ENCODE measurements around the gene TTC7B.

TTC7B gene

DNA sequence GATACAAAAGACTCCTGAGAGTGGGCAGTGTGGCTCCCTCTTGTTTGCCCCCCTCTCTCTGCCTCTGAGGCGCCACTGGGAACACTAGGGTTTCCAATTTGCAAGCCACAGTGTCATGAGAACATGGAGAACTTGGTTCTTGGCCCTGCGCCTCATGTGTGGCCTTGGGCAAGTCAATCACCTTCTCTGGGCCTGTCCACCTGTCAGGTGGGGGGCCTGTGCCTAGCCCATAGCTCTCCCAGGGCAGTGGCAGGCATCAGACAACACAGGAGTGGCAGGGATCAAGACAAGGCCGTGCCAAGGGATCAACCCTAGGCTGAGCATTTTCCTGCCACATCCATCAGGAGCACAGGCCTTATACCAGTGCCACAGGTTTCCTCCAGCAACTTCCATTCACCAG is 234.1 kb downstream of the TTC7B start:
- H3K36me3 ChIP-seq (ENCODE audit: insufficient read depth, low read length) = peaks cover 13% of the 10 kb centered on the region
- no peak overlapping the region for H3K27ac ChIP-seq (ENCODE audit: low read depth, low read length)
- H3K4me1 ChIP-seq (ENCODE audit: insufficient read depth, low read length) = peaks cover 15% of the 10 kb centered on the region
- H3K4me3 ChIP-seq (ENCODE audit: low read depth in 1 of 2, low read length in 2 of 2) = no peak overlapping the region
- H3K27me3 ChIP-seq (ENCODE audit: control insufficient read depth in 1 of 2, insufficient read depth in 2 of 2, low read length in 2 of 2) = no peaks in the 10 kb centered on the region
- H3K9ac ChIP-seq (ENCODE audit: low read length) = no peak overlapping the region
- H3K9me3 ChIP-seq (ENCODE audit: low read length) = no peaks in the 10 kb centered on the region

DNA sequence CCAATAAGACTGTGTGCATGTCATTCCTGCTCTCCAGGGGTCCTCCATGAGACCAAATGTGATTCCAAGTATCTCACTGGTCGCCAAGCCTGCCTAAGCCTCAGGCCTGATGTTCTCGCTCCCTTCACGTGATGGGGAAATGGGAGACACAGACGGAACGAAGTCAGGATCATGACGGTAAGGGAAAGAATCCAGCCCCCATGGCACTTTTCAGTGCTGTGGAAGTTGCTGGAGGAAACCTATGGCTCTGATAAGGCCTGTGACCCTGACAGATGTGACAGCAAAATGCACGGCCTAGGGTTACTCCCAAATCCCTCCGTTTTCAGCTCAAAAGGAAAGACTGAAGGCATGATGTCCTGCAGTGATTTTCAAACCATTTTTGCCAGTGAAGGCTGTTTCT is 234.5 kb downstream of the TTC7B start:
- Histone ChIP-seq H3K9me3 (ENCODE audit: low read length) (no peaks in the 10 kb centered on the region), H3K4me3 (ENCODE audit: low read depth in 1 of 2, low read length in 2 of 2) (no peak overlapping the region), H3K27ac (ENCODE audit: low read depth, low read length) (no peak overlapping the region), H3K36me3 (ENCODE audit: insufficient read depth, low read length) (peaks cover 15% of the 10 kb centered on the region), H3K9ac (ENCODE audit: low read length) (no peak overlapping the region), H3K4me1 (ENCODE audit: insufficient read depth, low read length) (peaks cover 15% of the 10 kb centered on the region), H3K27me3 (ENCODE audit: control insufficient read depth in 1 of 2, insufficient read depth in 2 of 2, low read length in 2 of 2) (no peaks in the 10 kb centered on the region)

GRCh38 chr14:90580377-90581335 is 235.6 kb downstream of the TTC7B start:
- H3K27ac ChIP-seq (ENCODE audit: low read depth, low read length) = no peak overlapping the region

GRCh38 chr14:90579816-90580215 is 236.4 kb downstream of the TTC7B start:
- no peak overlapping the region for H3K4me3 ChIP-seq (ENCODE audit: low read depth in 1 of 2, low read length in 2 of 2)
- H3K27ac ChIP-seq (ENCODE audit: low read depth, low read length) = no peak overlapping the region
- no peaks in the 10 kb centered on the region for H3K9me3 ChIP-seq (ENCODE audit: low read length)
- no peaks in the 10 kb centered on the region for H3K27me3 ChIP-seq (ENCODE audit: control insufficient read depth in 1 of 2, insufficient read depth in 2 of 2, low read length in 2 of 2)
- peaks cover 21% of the 10 kb centered on the region for H3K4me1 ChIP-seq (ENCODE audit: insufficient read depth, low read length)
- peaks cover 16% of the 10 kb centered on the region for H3K36me3 ChIP-seq (ENCODE audit: insufficient read depth, low read length)
- H3K9ac ChIP-seq (ENCODE audit: low read length) = no peak overlapping the region

More at GRCh38 chr14:90580377-90581335, 235.6 kb downstream of the TTC7B start:
- H3K4me3 ChIP-seq (ENCODE audit: low read depth in 1 of 2, low read length in 2 of 2) = no peak overlapping the region
- H3K9me3 ChIP-seq (ENCODE audit: low read length) = no peaks in the 10 kb centered on the region
- peaks cover 16% of the 10 kb centered on the region for H3K36me3 ChIP-seq (ENCODE audit: insufficient read depth, low read length)
- H3K9ac ChIP-seq (ENCODE audit: low read length) = no peak overlapping the region
- H3K4me1 ChIP-seq (ENCODE audit: insufficient read depth, low read length) = peaks cover 15% of the 10 kb centered on the region
- no peaks in the 10 kb centered on the region for H3K27me3 ChIP-seq (ENCODE audit: control insufficient read depth in 1 of 2, insufficient read depth in 2 of 2, low read length in 2 of 2)

DNA sequence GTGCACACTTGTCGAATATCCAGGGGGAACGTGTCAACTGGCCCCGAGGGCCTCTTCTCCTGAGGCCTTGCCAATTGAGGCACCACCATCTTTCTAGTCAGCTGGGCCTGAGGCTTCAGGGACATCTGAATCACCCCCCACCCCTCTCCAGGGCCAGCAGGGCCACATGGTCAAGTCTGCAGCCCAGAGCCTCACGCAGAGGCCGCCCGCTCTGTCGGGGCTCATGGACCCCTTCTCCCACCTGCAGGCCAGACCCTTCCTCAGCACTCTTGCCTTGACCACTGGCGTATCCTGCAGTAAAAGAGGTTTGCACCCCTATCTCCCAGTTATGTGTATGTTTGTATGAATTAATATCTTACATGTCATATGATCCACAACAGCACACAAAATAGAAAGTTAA is 237.1 kb downstream of the TTC7B start:
- Histone ChIP-seq H3K4me1 (ENCODE audit: insufficient read depth, low read length) (peaks cover 28% of the 10 kb centered on the region), H3K9ac (ENCODE audit: low read length) (no peak overlapping the region), H3K27me3 (ENCODE audit: control insufficient read depth in 1 of 2, insufficient read depth in 2 of 2, low read length in 2 of 2) (no peaks in the 10 kb centered on the region), H3K4me3 (ENCODE audit: low read depth in 1 of 2, low read length in 2 of 2) (no peak overlapping the region), H3K36me3 (ENCODE audit: insufficient read depth, low read length) (peaks cover 16% of the 10 kb centered on the region), H3K27ac (ENCODE audit: low read depth, low read length) (no peak overlapping the region), H3K9me3 (ENCODE audit: low read length) (no peaks in the 10 kb centered on the region)

DNA sequence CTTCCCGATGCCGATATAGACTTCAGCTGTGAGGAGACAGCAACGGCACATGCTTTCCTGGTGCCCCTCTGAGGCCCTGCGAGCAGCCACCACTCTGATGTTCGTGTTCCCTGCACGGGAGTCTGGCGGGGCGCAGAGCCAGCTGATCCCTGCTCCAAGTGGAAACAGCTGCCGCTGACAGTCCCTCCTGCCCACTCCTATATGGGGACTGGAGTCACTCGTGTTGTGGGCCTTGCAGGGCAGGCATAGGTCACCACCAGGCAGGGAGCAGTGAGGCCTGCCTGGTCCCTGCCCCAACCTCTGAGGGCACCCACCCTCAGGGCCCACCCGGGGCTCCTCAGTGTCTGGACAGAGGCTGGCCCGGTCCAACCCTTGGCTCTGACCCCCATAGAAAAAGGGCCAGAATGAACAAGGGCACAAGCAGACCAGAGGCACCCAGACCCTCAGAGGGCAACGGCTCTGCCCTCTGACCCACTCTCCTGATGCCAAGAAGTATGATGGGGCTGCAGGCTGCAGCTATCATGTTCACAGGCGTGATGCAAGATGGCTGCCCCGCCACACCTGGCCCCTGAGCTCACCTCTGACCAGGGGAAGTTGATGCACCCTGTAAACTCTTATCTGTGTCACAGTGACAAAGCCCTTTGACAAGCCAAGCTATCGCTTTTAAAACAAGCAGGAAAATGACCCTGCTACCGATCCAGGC is 237.8 kb downstream of the TTC7B start:
- Histone ChIP-seq H3K27ac (ENCODE audit: low read depth, low read length) (no peak overlapping the region), H3K4me1 (ENCODE audit: insufficient read depth, low read length) (peaks cover 32% of the 10 kb centered on the region), H3K36me3 (ENCODE audit: insufficient read depth, low read length) (peaks cover 16% of the 10 kb centered on the region), H3K9ac (ENCODE audit: low read length) (no peak overlapping the region), H3K4me3 (ENCODE audit: low read depth in 1 of 2, low read length in 2 of 2) (no peak overlapping the region), H3K27me3 (ENCODE audit: control insufficient read depth in 1 of 2, insufficient read depth in 2 of 2, low read length in 2 of 2) (no peaks in the 10 kb centered on the region), H3K9me3 (ENCODE audit: low read length) (no peaks in the 10 kb centered on the region)

- H3K4me1 ChIP-seq (ENCODE audit: insufficient read depth, low read length) = peaks cover 32% of the 10 kb centered on the region
- no peaks in the 10 kb centered on the region for H3K27me3 ChIP-seq (ENCODE audit: control insufficient read depth in 1 of 2, insufficient read depth in 2 of 2, low read length in 2 of 2)
- no peak overlapping the region for H3K9ac ChIP-seq (ENCODE audit: low read length)
- H3K9me3 ChIP-seq (ENCODE audit: low read length) = no peaks in the 10 kb centered on the region
- H3K36me3 ChIP-seq (ENCODE audit: insufficient read depth, low read length) = peaks cover 16% of the 10 kb centered on the region
- H3K27ac ChIP-seq (ENCODE audit: low read depth, low read length) = no peak overlapping the region
- H3K4me3 ChIP-seq (ENCODE audit: low read depth in 1 of 2, low read length in 2 of 2) = no peak overlapping the region
Measured at GRCh38 chr14:90577661-90578282, 238.5 kb downstream of the TTC7B start.

DNA sequence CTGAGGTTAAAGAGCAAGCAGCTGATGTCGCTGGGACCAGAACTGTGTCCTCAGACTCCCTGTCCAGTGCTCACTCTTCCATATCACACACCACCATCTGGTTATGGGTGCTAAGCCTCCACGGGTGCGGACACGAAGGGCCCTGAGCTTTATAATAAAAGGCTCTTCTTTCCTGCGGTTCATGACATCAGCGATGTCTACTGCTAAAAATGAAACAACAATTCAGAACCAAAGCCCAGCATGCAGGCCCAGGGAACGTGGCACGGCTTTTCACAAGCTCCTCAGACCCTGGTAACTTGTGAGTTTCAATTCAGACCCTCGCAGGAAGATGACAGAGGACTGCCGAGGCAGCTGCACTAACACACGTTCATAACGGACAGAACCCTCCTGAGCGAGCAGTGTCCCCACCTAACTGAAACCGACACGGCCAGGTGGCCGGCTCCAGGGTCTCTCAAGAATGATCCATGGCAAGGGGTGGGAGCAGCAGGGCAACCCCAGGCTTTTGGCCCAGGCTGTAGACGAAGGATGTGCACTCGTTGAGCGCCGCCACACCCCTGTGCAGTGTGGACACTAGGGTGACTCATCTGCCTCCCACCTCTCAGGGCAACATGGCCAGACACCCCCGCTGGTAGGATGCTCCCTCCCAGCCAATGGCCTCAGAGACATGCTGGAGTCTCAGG is 239.1 kb downstream of the TTC7B start:
- H3K27me3 ChIP-seq (ENCODE audit: control insufficient read depth in 1 of 2, insufficient read depth in 2 of 2, low read length in 2 of 2) = no peaks in the 10 kb centered on the region
- no peak overlapping the region for H3K4me3 ChIP-seq (ENCODE audit: low read depth in 1 of 2, low read length in 2 of 2)
- no peak overlapping the region for H3K27ac ChIP-seq (ENCODE audit: low read depth, low read length)
- no peak overlapping the region for H3K9ac ChIP-seq (ENCODE audit: low read length)
- no peaks in the 10 kb centered on the region for H3K9me3 ChIP-seq (ENCODE audit: low read length)
- H3K4me1 ChIP-seq (ENCODE audit: insufficient read depth, low read length) = peaks cover 32% of the 10 kb centered on the region
- H3K36me3 ChIP-seq (ENCODE audit: insufficient read depth, low read length) = peaks cover 16% of the 10 kb centered on the region

GRCh38 chr14:90576581-90576980 is 239.6 kb downstream of the TTC7B start:
- H3K9me3 ChIP-seq (ENCODE audit: low read length) = no peaks in the 10 kb centered on the region
- peaks cover 16% of the 10 kb centered on the region for H3K36me3 ChIP-seq (ENCODE audit: insufficient read depth, low read length)
- H3K9ac ChIP-seq (ENCODE audit: low read length) = no peak overlapping the region
- H3K4me1 ChIP-seq (ENCODE audit: insufficient read depth, low read length) = peaks cover 32% of the 10 kb centered on the region
- H3K27ac ChIP-seq (ENCODE audit: low read depth, low read length) = no peak overlapping the region
- no peaks in the 10 kb centered on the region for H3K27me3 ChIP-seq (ENCODE audit: control insufficient read depth in 1 of 2, insufficient read depth in 2 of 2, low read length in 2 of 2)
- H3K4me3 ChIP-seq (ENCODE audit: low read depth in 1 of 2, low read length in 2 of 2) = no peak overlapping the region

DNA sequence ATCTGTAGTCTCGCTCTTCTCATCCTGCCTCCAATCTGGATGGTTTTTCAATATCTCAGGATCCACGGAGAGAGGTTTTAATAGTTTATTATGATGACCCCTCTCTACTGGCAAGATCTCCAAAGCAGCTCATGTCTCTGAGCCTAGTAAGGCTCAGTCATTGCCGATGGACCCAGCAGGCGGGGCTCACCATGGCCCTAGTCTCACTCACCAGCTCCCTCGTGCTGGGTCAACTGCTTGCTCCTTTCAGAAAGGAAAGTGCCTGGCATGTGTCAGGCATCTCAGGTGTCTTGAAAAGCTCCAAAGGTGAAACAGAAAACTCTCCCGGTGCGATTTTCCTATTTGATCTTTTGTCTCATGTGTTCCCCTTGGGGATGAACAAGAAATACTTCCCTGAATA is 240.4 kb downstream of the TTC7B start:
- Histone ChIP-seq H3K4me3 (ENCODE audit: low read depth in 1 of 2, low read length in 2 of 2) (no peak overlapping the region), H3K36me3 (ENCODE audit: insufficient read depth, low read length) (peaks cover 16% of the 10 kb centered on the region), H3K9ac (ENCODE audit: low read length) (no peak overlapping the region), H3K27me3 (ENCODE audit: control insufficient read depth in 1 of 2, insufficient read depth in 2 of 2, low read length in 2 of 2) (no peaks in the 10 kb centered on the region), H3K4me1 (ENCODE audit: insufficient read depth, low read length) (peaks cover 26% of the 10 kb centered on the region), H3K9me3 (ENCODE audit: low read length) (no peaks in the 10 kb centered on the region), H3K27ac (ENCODE audit: low read depth, low read length) (no peak overlapping the region)

DNA sequence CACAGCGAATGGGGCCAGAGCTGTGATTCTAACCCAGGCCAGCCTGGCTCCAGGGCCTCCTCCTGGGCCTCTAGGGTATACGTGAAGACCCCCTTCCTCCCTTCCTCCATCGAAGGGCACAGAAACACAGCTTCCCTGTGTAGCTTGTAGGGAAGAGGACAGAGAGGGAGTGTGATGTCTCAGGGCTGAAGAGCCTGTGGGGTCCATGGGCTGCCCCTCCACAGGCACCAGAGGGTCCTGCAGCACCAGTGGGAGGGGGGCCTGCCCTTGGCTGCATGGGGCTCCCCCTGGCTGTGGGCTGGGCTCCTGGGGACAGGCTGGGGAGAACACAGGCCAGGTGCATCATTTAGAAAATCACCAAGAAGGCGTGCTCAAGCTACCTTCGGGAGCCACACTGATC is 240.9 kb downstream of the TTC7B start:
- Histone ChIP-seq H3K27ac (ENCODE audit: low read depth, low read length) (no peak overlapping the region), H3K9ac (ENCODE audit: low read length) (no peak overlapping the region)

More for the DNA sequence above, 240.9 kb downstream of the TTC7B start:
- Histone ChIP-seq H3K27me3 (ENCODE audit: control insufficient read depth in 1 of 2, insufficient read depth in 2 of 2, low read length in 2 of 2) (no peaks in the 10 kb centered on the region), H3K4me1 (ENCODE audit: insufficient read depth, low read length) (peaks cover 21% of the 10 kb centered on the region), H3K9me3 (ENCODE audit: low read length) (no peaks in the 10 kb centered on the region), H3K36me3 (ENCODE audit: insufficient read depth, low read length) (peaks cover 16% of the 10 kb centered on the region), H3K4me3 (ENCODE audit: low read depth in 1 of 2, low read length in 2 of 2) (no peak overlapping the region)

Data from muscle layer of colon (tissue), 2 donors.